Astrocyte of the cerebellum (primary cell): Measurements from ENCODE around the gene SCARB1.

Experiments used
- DNase-seq: peaks from one replicate; pipeline ENCODE4 v3.0.0-alpha.2; 2011; ENCODE audit warnings: low read depth
- H3K4me3 ChIP-seq: 2 replicates; pipeline ENCODE4 v1.5.1; 2011; ENCODE audit warnings: mild to moderate bottlenecking, low read depth, low read length, moderate library complexity
- in situ Hi-C: cut with HindIII; loops from 2 replicates; pipeline ENCODE4 v1.10.0; 2017; ENCODE audit warnings: low sequenced_read_pairs
- TF ChIP-seq, protein P1 (sequence below): IDR thresholded peaks from 2 replicates; pipeline ENCODE4 v1.5.1; 2012; ENCODE audit warnings: low read length, low read depth, moderate library complexity, mild to moderate bottlenecking; ENCODE audit errors: missing control alignments

Gene SCARB1

GRCh38 chr12:124878795-124879516 lies 15.3 kb upstream of the SCARB1 start:
- TF ChIP-seq, protein P1, sequence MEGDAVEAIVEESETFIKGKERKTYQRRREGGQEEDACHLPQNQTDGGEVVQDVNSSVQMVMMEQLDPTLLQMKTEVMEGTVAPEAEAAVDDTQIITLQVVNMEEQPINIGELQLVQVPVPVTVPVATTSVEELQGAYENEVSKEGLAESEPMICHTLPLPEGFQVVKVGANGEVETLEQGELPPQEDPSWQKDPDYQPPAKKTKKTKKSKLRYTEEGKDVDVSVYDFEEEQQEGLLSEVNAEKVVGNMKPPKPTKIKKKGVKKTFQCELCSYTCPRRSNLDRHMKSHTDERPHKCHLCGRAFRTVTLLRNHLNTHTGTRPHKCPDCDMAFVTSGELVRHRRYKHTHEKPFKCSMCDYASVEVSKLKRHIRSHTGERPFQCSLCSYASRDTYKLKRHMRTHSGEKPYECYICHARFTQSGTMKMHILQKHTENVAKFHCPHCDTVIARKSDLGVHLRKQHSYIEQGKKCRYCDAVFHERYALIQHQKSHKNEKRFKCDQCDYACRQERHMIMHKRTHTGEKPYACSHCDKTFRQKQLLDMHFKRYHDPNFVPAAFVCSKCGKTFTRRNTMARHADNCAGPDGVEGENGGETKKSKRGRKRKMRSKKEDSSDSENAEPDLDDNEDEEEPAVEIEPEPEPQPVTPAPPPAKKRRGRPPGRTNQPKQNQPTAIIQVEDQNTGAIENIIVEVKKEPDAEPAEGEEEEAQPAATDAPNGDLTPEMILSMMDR = no peak
- no peak overlapping the region for H3K4me3 ChIP-seq
- DNase-seq = no peak
- in situ Hi-C loops = no loop called here

GRCh38 chr12:124877423-124877822 lies 13.8 kb upstream of the SCARB1 start:
- TF ChIP-seq, protein P1 = no peak
- no peak for DNase-seq
- in situ Hi-C loops = no loop called here
- no peak overlapping the region for H3K4me3 ChIP-seq

GRCh38 chr12:124876171-124876570 lies 12.5 kb upstream of the SCARB1 start:
- in situ Hi-C loops = no loop called here
- TF ChIP-seq, protein P1 = no peak

DNA sequence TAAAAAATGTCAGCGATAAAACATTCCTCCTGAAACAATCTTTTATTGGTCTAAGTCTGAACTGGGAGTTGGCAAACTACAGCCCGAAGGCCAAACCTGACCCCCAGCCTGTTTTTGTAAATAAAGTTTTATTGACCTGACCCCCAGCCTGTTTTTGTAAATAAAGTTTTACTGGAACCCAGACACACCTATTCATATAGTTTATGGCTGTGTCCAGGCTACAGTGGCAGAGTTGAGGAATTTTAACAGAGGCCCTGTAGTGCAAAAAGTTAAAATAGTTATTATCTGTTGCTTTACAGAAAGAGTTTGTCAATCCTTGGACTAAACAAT lies 12.1 kb upstream of the SCARB1 start:
- no peak overlapping the region for H3K4me3 ChIP-seq
- no peak for DNase-seq
- in situ Hi-C loops = no loop called here
- TF ChIP-seq, protein P1 = no peak

More at GRCh38 chr12:124876171-124876570, 12.5 kb upstream of the SCARB1 start:
- H3K4me3 ChIP-seq = no peak overlapping the region
- DNase-seq = no peak

GRCh38 chr12:124874988-124875802 lies 11.5 kb upstream of the SCARB1 start:
- H3K4me3 ChIP-seq = no peak overlapping the region
- DNase-seq = no peak
- in situ Hi-C loops = no loop called here
- TF ChIP-seq, protein P1 = no peak

DNA sequence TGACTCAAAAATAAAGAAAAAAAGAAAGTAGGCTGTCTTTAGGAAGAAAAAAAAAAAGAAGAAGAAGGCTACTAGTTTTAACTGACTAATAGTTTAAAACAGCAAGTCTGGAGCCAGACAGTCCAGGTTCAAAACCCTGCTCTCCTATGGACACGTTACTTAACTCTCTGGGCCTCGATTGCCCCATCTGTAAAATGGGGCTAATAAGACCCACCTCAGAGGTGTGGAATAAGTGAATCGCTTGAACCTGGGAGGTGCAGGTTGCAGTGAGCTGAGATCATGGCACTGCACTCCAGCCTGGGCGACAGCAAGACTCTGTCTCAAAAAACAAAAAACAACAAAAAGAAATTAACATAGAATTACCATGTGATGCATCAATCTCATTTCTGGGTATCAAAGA lies 10.5 kb upstream of the SCARB1 start:
- DNase-seq = no peak
- in situ Hi-C loops = no loop called here
- TF ChIP-seq, protein P1 = no peak
- no peak overlapping the region for H3K4me3 ChIP-seq
